Activated naive CD4-positive, alpha-beta T cell treated with anti-CD3 and anti-CD28 coated beads for 36 hours (primary cell): ENCODE results near the gene CHRNA9. TPM values are rescaled to one million over a fixed set of nuclear protein-coding genes. Genes with fewer than 3 reads are reported as not detected.

Experiments
- CTCF ChIA-PET: fragments of 350-600 bp; sonication (Branson Sonifier 250); formaldehyde crosslinking; loops from one replicate; lab custom pipeline; 2021; ENCODE audit warnings: antibody characterized with exemption; lab: Charles Lee
- DNase-seq: peaks from one replicate; pipeline ENCODE4 v3.0.0-alpha.2; 2020
- H3K27ac Mint-ChIP-seq: one replicate; pipeline ENCODE4 v1.8.0; 2021; ENCODE audit warnings: mild to moderate bottlenecking, mixed read lengths
- H3K27me3 Mint-ChIP-seq: one replicate; pipeline ENCODE4 v1.8.0; 2021; ENCODE audit warnings: low read depth, mixed read lengths
- H3K36me3 Mint-ChIP-seq: one replicate; pipeline ENCODE4 v1.8.0; 2021; ENCODE audit warnings: low read depth, mixed read lengths
- H3K4me1 Mint-ChIP-seq: one replicate; pipeline ENCODE4 v1.8.0; 2021; ENCODE audit warnings: low read depth, mixed read lengths
- H3K4me3 Mint-ChIP-seq: one replicate; pipeline ENCODE4 v1.8.0; 2021; ENCODE audit warnings: mild to moderate bottlenecking, moderate library complexity, mixed read lengths
- H3K9me3 Mint-ChIP-seq: one replicate; pipeline ENCODE4 v1.8.0; 2021; ENCODE audit warnings: mixed read lengths
- intact Hi-C: fragments of 100-400 bp; cut with micrococcal nuclease; formaldehyde crosslinking; loops from one replicate; pipeline ENCODE4 v1.15.1; 2023
- total RNA-seq, 2 experiments: library from RNA; stranded (reverse); gene quantifications; one replicate each; pipeline ENCODE4 v1.2.3, GENCODE V29; 2021

Gene CHRNA9
- total RNA-seq, 2 experiments from 2014 or later = not detected

DNA sequence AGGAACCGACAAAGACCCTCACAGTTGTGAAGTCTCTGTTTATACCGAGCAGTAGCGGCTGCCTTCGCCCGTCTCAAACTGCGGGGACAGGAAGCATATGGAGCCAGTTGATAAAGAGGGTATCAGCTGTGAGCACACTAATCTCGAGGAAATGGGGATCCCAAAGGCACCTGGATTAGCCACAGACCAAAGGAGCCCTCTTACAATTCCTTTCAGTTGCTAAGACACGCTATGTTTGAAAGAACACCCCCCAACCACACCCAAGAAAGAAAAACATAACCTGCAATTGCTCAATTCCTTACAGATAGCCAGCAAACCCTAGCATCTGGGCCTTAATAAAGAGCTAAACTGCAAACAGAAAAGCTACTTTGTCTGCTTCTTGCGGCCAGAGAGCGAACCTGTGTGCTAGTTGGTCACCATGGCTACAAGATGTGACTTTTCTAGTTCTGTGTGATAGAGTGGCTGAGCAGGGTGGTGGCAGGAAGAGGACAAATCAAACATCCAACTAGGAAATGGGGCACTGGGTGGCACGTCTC lies 23.3 kb upstream of the CHRNA9 start:
- peaks cover 74% of the 10 kb centered on the region for H3K4me1 Mint-ChIP-seq
- CTCF ChIA-PET = interaction anchor here (0.6 to 3.6 kb wide), 16 partner anchors 14 to 418 kb away, joined by 3 to 36 read pairs (median 4); partner anchors contain the start of gene N4BP2
- no peaks in the 10 kb centered on the region for H3K36me3 Mint-ChIP-seq
- no peaks in the 10 kb centered on the region for H3K27me3 Mint-ChIP-seq
- peak overlapping the region; percentile 54 for H3K4me3 Mint-ChIP-seq
- intact Hi-C loops = no loop called here
- H3K27ac Mint-ChIP-seq = peak overlapping the region; percentile 47
- H3K9me3 Mint-ChIP-seq = no peaks in the 10 kb centered on the region
- peak; percentile 53 for DNase-seq

DNA sequence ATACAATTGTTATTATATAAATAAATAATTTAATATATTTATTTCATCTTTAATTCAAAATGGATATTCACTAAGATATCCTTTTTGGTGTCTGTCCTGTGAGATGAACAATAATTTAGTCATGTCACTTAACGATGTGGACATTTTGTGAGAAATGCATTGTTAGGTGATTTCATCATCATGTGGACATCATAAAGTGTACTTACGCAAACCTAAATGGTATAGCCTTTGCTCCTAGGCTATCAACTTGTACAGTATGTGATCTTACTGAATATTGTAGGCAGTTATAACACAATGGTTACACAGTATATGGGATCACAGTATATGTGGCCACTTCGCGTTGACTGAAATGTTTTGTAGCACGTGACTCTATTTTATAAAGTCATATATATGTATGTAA lies 20.2 kb upstream of the CHRNA9 start:
- CTCF ChIA-PET = interaction anchor here (1.2 kb wide), 1 partner anchor 10 kb away, joined by 5 read pairs; no protein-coding TSS in a partner anchor

DNA sequence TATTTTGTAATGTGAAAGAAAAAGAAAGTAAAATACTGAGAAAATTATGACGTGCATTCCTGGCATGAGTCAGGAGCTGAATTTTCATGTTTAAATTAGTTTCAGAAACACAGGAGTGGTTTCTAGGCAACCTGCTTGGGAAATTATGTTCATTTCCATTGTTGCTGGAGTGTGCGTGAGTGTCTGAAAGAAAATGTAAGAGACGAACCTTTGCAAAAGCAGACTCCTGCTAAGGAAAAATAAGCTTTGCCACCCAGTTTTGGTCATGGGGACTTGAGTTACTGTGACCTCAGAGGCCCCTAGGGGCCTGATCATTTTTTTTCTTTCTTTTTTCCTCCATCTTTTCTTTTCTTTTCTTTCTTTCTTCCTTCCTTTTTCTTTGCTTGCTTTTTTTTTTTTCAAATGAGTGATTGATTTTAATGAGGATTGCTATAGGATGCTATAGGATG lies 18.8 kb upstream of the CHRNA9 start:
- Mint-ChIP-seq H3K4me1 (peaks cover 49% of the 10 kb centered on the region), H3K4me3 (peak overlapping the region; percentile 86), H3K27me3 (no peaks in the 10 kb centered on the region), H3K27ac (peak overlapping the region; percentile 100), H3K36me3 (no peaks in the 10 kb centered on the region), H3K9me3 (no peaks in the 10 kb centered on the region)
- peak; percentile 70 for DNase-seq
- intact Hi-C loops = loop anchor here (1.0 to 2.0 kb wide), 11 partner anchors 8 to 964 kb away; partner anchors contain the start of gene N4BP2
- CTCF ChIA-PET = interaction anchor here (0.6 to 2.4 kb wide), 29 partner anchors 9 to 356 kb away, joined by 3 to 28 read pairs (median 5); partner anchors contain the start of gene RHOH

More for the DNA sequence above, 20.2 kb upstream of the CHRNA9 start:
- no peak overlapping the region for H3K27ac Mint-ChIP-seq
- intact Hi-C loops = no loop called here
- no peak overlapping the region for H3K4me3 Mint-ChIP-seq
- no peaks in the 10 kb centered on the region for H3K9me3 Mint-ChIP-seq
- H3K27me3 Mint-ChIP-seq = no peaks in the 10 kb centered on the region
- H3K36me3 Mint-ChIP-seq = no peaks in the 10 kb centered on the region
- DNase-seq = no peak
- peaks cover 58% of the 10 kb centered on the region for H3K4me1 Mint-ChIP-seq

DNA sequence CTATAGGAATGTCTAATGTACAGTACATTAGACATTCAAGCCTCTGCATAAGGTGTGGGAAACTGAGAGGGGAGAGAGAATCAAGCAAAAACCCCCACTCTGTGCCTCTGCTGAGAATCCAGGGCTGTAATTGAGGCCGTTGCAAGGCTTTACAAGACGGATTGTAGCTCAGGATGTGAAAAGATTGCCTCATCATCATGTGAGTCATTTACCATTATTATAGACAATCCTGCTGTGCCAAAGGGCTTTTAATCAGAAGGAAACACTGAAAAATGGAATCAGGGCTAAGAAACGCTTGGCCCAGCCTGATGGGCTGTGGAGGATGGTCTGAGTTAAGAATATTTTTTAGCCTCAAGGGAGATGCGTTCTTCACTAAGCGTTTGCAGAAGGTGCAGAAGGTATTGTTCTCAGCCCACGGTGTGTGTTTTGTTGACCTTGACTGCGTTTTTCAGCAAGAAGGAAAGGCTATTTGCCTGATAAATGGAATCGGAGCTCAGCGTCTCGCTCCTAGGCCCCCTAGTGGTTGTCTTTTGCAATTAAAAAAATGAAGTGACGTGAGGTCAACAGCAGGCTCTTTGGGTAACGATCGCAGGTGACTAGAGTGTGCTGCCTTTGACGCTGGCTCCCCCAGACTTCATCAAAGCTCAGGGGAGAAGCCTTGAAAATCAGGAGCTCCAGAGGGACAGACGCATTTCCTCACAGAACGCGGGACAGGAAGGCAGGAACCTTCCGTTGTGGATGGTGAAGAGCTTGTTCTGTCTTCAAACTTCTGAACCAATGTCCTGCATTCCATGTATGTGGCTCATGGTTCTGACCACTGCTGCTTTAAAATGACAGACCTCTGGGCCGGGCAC lies 18.1 kb upstream of the CHRNA9 start:
- peak; percentile 71 for DNase-seq
- intact Hi-C loops = loop anchor here (1.0 to 2.0 kb wide), 12 partner anchors 8 to 964 kb away; partner anchors contain the start of gene N4BP2
- H3K4me1 Mint-ChIP-seq = peaks cover 49% of the 10 kb centered on the region
- H3K27me3 Mint-ChIP-seq = no peaks in the 10 kb centered on the region
- CTCF ChIA-PET = interaction anchor here (0.5 to 2.4 kb wide), 44 partner anchors 9 to 528 kb away, joined by 3 to 28 read pairs (median 4); partner anchors contain the start of gene RHOH
- H3K27ac Mint-ChIP-seq = peak overlapping the region; percentile 100
- H3K4me3 Mint-ChIP-seq = peak overlapping the region; percentile 86
- no peaks in the 10 kb centered on the region for H3K36me3 Mint-ChIP-seq
- H3K9me3 Mint-ChIP-seq = no peaks in the 10 kb centered on the region

DNA sequence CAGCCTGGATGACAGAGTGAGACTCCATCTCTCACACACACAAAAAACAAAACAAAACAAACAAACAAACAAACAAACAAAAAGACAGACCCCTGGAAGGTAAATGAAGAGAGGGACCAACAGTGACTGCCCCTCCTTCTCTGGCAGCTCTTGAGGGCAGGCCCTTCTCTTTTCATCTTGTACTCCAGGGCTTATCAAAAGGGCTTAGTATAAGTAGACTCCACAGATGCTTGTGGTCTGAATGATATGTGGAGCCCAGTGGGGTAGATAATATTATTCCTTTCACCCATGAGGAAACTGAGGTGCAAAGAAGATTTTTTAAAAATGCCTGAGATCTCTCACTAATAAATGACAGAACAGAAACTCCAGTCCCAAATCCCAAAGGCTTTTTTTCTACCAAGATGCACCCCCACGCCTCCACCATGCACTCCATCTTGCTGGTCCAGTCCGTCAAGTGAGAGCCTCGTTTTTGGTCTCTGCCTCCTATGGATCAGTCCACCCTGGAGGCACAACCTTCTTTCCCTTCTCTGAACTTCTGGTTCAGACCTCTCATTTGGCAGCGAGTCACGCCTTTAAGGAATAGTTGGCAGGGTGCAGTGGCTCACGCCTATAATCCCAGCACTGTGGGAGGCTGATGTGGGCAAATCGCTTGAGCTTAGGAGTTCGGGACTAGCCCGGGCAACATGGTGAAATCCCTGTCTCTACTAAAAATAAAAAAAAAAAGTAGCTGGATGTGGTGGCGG lies 17.0 kb upstream of the CHRNA9 start:
- CTCF ChIA-PET = interaction anchor here (0.5 to 2.4 kb wide), 29 partner anchors 8 to 527 kb away, joined by 3 to 28 read pairs (median 4); no protein-coding TSS in a partner anchor
- DNase-seq = no peak
- H3K27ac Mint-ChIP-seq = peak overlapping the region; percentile 76
- no peaks in the 10 kb centered on the region for H3K36me3 Mint-ChIP-seq
- H3K4me1 Mint-ChIP-seq = peaks cover 43% of the 10 kb centered on the region
- peak overlapping the region; percentile 38 for H3K4me3 Mint-ChIP-seq
- no peaks in the 10 kb centered on the region for H3K27me3 Mint-ChIP-seq
- no peaks in the 10 kb centered on the region for H3K9me3 Mint-ChIP-seq
- intact Hi-C loops = loop anchor here (1.0 to 2.0 kb wide), 5 partner anchors 7 to 965 kb away; partner anchors contain the start of gene N4BP2

DNA sequence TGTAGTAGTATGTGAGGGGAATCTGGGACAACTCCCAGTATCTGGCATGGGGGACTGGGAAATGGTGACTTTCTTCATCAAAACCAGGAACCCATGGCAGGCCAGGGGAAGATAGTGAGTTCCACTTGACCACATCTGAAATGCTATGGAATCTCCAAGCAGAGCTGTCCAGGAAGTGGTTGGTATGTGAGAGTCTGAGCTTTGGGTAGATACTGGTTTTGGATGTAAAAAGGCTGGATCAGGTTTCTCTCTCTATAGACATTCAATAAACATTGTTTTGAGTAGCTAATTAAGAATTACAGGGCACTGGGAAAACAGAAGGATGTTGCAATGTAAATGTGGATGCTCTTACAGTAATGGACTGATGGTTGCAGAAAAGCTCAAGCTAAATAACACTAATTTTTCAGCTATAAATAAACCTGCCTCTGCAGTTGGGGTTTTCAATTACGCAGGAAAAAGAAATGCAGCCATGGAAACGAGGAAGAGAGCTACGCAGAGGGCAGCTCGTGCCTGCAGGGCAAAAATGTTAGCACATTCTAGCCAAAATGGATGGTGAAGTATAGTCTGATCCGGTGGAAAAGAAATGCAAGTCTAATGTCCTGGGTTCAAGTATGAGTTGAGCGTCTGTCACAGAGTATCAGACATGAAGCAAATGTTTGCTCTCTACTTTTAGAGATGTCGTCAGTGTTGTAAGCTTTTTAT lies 13.4 kb upstream of the CHRNA9 start:
- H3K36me3 Mint-ChIP-seq = no peaks in the 10 kb centered on the region
- CTCF ChIA-PET = interaction anchor here (0.8 to 1.5 kb wide), 6 partner anchors 12 to 266 kb away, joined by 3 to 6 read pairs (median 3); partner anchors contain the start of gene CHRNA9
- peaks cover 41% of the 10 kb centered on the region for H3K4me1 Mint-ChIP-seq
- no peaks in the 10 kb centered on the region for H3K27me3 Mint-ChIP-seq
- no peak for DNase-seq
- H3K4me3 Mint-ChIP-seq = no peak overlapping the region
- peak overlapping the region; percentile 6 for H3K27ac Mint-ChIP-seq
- intact Hi-C loops = no loop called here
- H3K9me3 Mint-ChIP-seq = no peaks in the 10 kb centered on the region

DNA sequence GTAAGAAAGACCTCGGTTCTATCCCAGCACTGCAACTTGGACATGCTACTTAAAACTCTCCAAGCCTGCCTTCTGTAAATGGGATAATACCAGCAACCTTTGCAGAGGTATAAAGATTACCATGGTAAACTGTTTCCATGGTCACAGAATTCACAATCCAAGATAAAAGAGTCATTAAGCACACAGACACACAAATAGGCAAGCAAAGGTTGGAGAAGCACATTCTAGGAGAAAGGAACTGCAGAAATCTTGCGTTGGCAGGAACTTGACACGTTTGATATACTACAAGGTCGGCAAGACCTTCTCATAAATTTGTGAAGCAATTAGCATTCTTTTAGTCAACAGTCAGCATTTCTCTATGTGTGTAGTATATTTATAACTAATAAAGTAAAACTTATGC lies 12.3 kb upstream of the CHRNA9 start:
- H3K4me3 Mint-ChIP-seq = no peak overlapping the region
- CTCF ChIA-PET = interaction anchor here (0.5 to 1.5 kb wide), 4 partner anchors 10 to 411 kb away, joined by 3 to 5 read pairs (median 3); partner anchors contain the start of gene CHRNA9
- H3K27me3 Mint-ChIP-seq = no peaks in the 10 kb centered on the region
- H3K36me3 Mint-ChIP-seq = no peaks in the 10 kb centered on the region
- H3K27ac Mint-ChIP-seq = no peak overlapping the region
- H3K4me1 Mint-ChIP-seq = peaks cover 32% of the 10 kb centered on the region
- intact Hi-C loops = no loop called here
- no peaks in the 10 kb centered on the region for H3K9me3 Mint-ChIP-seq
- no peak for DNase-seq

DNA sequence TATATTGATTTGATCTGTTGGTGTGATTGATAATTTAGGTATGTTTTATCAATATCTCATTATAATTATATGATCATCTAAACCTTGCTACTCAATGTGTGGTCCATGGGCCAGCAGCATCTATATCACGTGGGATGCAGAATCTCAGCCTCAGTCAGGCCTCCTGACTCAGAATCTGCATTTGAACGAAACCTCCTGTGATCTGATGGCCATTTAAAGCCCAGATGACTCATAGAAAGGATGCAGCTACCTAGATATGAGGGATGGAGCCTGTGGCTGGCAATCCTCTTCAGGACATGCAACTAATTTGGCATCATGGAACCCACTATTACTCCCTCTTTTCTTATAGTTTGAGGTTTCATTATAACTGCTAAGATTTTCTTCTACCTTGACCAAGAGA lies 11.3 kb upstream of the CHRNA9 start:
- no peak overlapping the region for H3K27ac Mint-ChIP-seq
- no peaks in the 10 kb centered on the region for H3K9me3 Mint-ChIP-seq
- H3K36me3 Mint-ChIP-seq = no peaks in the 10 kb centered on the region
- no peaks in the 10 kb centered on the region for H3K27me3 Mint-ChIP-seq
- H3K4me3 Mint-ChIP-seq = no peak overlapping the region
- DNase-seq = no peak
- CTCF ChIA-PET = interaction anchor here (0.6 to 3.6 kb wide), 7 partner anchors 14 to 506 kb away, joined by 3 to 42 read pairs (median 4); partner anchors contain the start of gene N4BP2
- peaks cover 27% of the 10 kb centered on the region for H3K4me1 Mint-ChIP-seq
- intact Hi-C loops = no loop called here

DNA sequence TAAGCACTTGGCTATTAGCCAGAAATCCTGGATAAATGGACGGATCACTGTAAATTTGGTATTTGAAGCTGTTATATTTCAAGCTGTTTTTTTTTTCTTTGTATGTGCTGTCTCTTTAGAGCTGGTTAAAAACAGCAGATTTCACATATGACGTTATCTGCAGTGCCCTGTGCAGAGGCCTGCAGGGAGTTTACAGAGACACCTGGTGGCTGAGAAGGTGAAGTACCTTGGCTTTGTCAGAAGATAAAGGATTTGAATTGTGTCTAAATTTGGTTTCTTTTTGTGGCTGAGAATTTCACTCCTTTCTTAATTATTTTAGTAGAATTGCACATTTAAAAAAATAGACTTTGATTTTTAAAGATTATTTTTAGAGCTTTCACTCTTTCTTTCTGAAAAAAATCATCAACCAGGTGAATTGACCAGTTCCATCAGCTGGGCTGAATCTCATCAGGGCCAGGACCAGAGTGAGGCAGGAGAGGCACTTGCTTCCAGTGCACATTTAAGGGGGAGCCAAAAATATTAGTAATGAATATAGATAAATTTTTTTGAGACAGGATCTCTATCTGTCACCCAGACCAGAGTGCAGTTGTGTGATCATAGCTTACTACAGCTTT lies 9.6 kb upstream of the CHRNA9 start:
- CTCF ChIA-PET = interaction anchor here (0.6 to 3.6 kb wide), 46 partner anchors 9 to 1539 kb away, joined by 3 to 42 read pairs (median 4); partner anchors contain the start of genes CHRNA9 and N4BP2
- Mint-ChIP-seq H3K9me3 (no peaks in the 10 kb centered on the region), H3K27ac (no peak overlapping the region), H3K4me3 (no peak overlapping the region), H3K36me3 (no peaks in the 10 kb centered on the region), H3K27me3 (no peaks in the 10 kb centered on the region), H3K4me1 (peaks cover 27% of the 10 kb centered on the region)
- intact Hi-C loops = loop anchor here (1.0 to 5.0 kb wide), 7 partner anchors 8 to 856 kb away; partner anchors contain the start of gene N4BP2
- peak; percentile 82 for DNase-seq

DNA sequence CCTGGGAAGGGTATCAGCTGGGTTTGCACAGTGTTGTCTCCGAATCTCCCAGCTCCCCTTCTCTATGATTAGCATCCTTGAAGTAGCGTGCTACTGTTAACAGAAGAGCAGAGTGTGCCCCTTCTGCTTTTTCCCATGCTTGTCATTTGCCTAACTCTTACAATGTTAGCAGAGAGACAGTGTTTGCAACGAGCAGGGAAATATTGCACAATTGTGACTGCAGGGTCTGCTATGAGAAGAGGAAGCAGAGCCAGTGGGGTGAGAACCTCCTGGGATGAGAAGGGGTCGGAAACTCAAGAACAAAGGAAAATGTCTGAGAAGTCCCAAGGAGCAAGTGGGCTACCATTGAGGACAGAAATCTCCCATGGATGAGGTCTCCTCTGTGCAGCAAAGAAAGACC lies 7.8 kb upstream of the CHRNA9 start:
- intact Hi-C loops = loop anchor here (5.0 kb wide), 1 partner anchor 515 kb away; no protein-coding TSS in a partner anchor
- no peaks in the 10 kb centered on the region for H3K36me3 Mint-ChIP-seq

More for the DNA sequence above, 7.8 kb upstream of the CHRNA9 start:
- peaks cover 14% of the 10 kb centered on the region for H3K4me1 Mint-ChIP-seq
- no peak for DNase-seq
- H3K27ac Mint-ChIP-seq = no peak overlapping the region
- no peak overlapping the region for H3K4me3 Mint-ChIP-seq
- CTCF ChIA-PET = interaction anchor here (0.5 to 3.6 kb wide), 5 partner anchors 10 to 270 kb away, joined by 4 to 42 read pairs (median 17); partner anchors contain the start of gene N4BP2
- H3K27me3 Mint-ChIP-seq = no peaks in the 10 kb centered on the region
- H3K9me3 Mint-ChIP-seq = no peaks in the 10 kb centered on the region
